ENCODE data around the gene MRPL17.

GRCh38 chr11:6682591-6682935 lies 577 bp downstream of the MRPL17 start:
- TF ChIP-seq CTCF (IDR thresholded peaks at IDR 0.05; ENCODE audit: low read depth, low read length) (no peak), EZH2phosphoT487 (IDR thresholded peaks at IDR 0.05; ENCODE audit: low read depth) (no peak)

Data from OCI-LY3 (cell line).